ENCODE results near the gene C1orf167. TPM values are rescaled to one million over a fixed set of nuclear protein-coding genes. Genes with fewer than 3 reads are reported as not detected.

The C1orf167 gene
- total RNA-seq, 1 experiment from 2014 or later: not detected

GRCh38 chr1:11835441-11836225 is 73.6 kb downstream of the C1orf167 start:
- no peak for DNase-seq (ENCODE audit: low read depth, low spot score)
- in situ Hi-C loops (cut with HindIII; ENCODE audit: low pct_unique_long_range_greater_than_20kb, low sequenced_read_pairs): no loop called here

- DNase-seq (ENCODE audit: low read depth, low spot score): no peak
- in situ Hi-C loops (cut with HindIII; ENCODE audit: low pct_unique_long_range_greater_than_20kb, low sequenced_read_pairs): no loop called here
Measured at GRCh38 chr1:11836955-11837766, 75.2 kb downstream of the C1orf167 start.

GRCh38 chr1:11837767-11838348 is 75.9 kb downstream of the C1orf167 start:
- no peak for DNase-seq (ENCODE audit: low read depth, low spot score)
- in situ Hi-C loops (cut with HindIII; ENCODE audit: low pct_unique_long_range_greater_than_20kb, low sequenced_read_pairs): no loop called here

- in situ Hi-C loops (cut with HindIII; ENCODE audit: low pct_unique_long_range_greater_than_20kb, low sequenced_read_pairs): no loop called here
- peak; percentile 69 for DNase-seq (ENCODE audit: low read depth, low spot score)
Measured at GRCh38 chr1:11838349-11839272, 76.6 kb downstream of the C1orf167 start.

Other genes starting within 250 kb of the C1orf167 start
- gene FBXO2, start 107.8 kb upstream of the C1orf167 start, total RNA-seq (2014; rRNA removed; shearing (Covaris generic)): 1.3 and 2.2 TPM in 2 replicates
- 20.3 and 21.4 TPM in 2 replicates for gene FBXO44, start 107.3 kb upstream of the C1orf167 start, total RNA-seq (2014; rRNA removed; shearing (Covaris generic))
- 4.8 and 5.0 TPM in 2 replicates for gene FBXO6, start 98.0 kb upstream of the C1orf167 start, total RNA-seq (2014; rRNA removed; shearing (Covaris generic))
- 62.5 and 64.8 TPM in 2 replicates for gene MAD2L2, start 81.0 kb upstream of the C1orf167 start, total RNA-seq (2014; rRNA removed; shearing (Covaris generic))
- 0.03 TPM in 1 of 2 replicates, not detected in the other for gene DRAXIN, start 70.5 kb upstream of the C1orf167 start, total RNA-seq (2014; rRNA removed; shearing (Covaris generic))
- gene AGTRAP, start 26.1 kb upstream of the C1orf167 start, total RNA-seq (2014; rRNA removed; shearing (Covaris generic)): 82.5 and 91.4 TPM in 2 replicates
- 15.2 and 19.2 TPM in 2 replicates for gene MTHFR, start 43.8 kb downstream of the C1orf167 start, total RNA-seq (2014; rRNA removed; shearing (Covaris generic))
- 6.2 and 7.9 TPM in 2 replicates for gene CLCN6, start 44.0 kb downstream of the C1orf167 start, total RNA-seq (2014; rRNA removed; shearing (Covaris generic))
- not detected in 2 replicates for gene NPPA, start 85.6 kb downstream of the C1orf167 start, total RNA-seq (2014; rRNA removed; shearing (Covaris generic))
- gene NPPB, start 96.8 kb downstream of the C1orf167 start, total RNA-seq (2014; rRNA removed; shearing (Covaris generic)): not detected in 2 replicates
- 62.0 and 69.0 TPM in 2 replicates for gene KIAA2013, start 164.2 kb downstream of the C1orf167 start, total RNA-seq (2014; rRNA removed; shearing (Covaris generic))
- gene PLOD1, start 172.5 kb downstream of the C1orf167 start, total RNA-seq (2014; rRNA removed; shearing (Covaris generic)): 204 and 218 TPM in 2 replicates
- 49.1 and 51.7 TPM in 2 replicates for gene MFN2, start 218.3 kb downstream of the C1orf167 start, total RNA-seq (2014; rRNA removed; shearing (Covaris generic))

Data from SK-MEL-5 (cell line).